NOMO-1 treated with DMSO at 0.1 percent for 48 hours (cell line): Measurements from ENCODE around the gene MYH6.
"Not testable (repeated sequence)": the region's sequence is repeated elsewhere in the genome, so short reads cannot be mapped to it uniquely, and the experiment has no call there.

Source experiments
- DNase-seq: peaks from one replicate; lab custom pipeline; 2025; ENCODE audit not compliant: unreplicated experiment; lab: John Stamatoyannopoulos, UW

The MYH6 gene

GRCh38 chr14:23399591-23399990 lies 8.5 kb downstream of the MYH6 start:
- DNase-seq = no peak

GRCh38 chr14:23399136-23399535 lies 8.9 kb downstream of the MYH6 start:
- no peak for DNase-seq

GRCh38 chr14:23398348-23398747 lies 9.7 kb downstream of the MYH6 start:
- DNase-seq = no peak

- no peak for DNase-seq
These were observed 11.2 kb downstream of the MYH6 start for GRCh38 chr14:23396781-23397407.

DNA sequence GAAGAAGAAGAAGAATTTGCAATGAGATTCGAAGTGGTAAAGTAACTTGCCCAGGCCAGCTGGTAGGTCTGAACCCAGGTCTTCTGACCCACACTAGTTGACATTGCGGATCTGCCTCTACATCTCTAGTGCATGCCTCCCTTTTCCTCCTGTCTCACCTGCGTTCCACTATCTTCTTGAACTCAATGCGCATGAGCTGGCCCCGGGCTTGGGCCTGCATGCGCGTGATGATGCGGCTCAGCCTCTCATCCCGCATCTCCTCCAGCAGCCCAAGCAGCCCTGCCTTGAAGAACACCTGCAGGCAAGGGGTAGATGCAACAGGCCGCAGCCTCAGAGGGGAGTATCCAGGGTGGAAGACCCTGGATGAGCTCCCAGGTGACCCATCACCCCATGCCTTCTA lies 11.9 kb downstream of the MYH6 start:
- DNase-seq = no peak

GRCh38 chr14:23392613-23393012 lies 15.5 kb downstream of the MYH6 start:
- DNase-seq = no peak

DNA sequence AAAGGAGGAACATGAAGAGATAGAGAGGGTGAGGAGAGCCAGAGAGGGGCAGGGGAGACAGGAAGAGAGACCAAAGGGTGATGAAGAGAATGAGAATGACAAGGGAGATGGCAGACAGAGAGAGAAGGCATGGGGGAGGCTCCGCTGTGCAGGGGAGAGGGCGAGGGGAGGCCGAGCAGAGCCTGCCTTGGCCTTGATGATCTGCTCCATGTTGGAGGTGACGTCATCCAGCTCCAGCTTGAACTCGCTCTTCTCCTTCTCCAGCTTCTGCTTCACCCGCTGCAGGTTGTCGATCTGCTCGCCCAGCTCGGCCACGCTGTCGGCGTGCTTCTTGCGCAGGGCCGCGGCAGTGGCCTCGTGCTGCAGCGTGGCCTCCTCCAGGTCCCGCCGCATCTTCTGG lies 18.2 kb downstream of the MYH6 start:
- DNase-seq = not testable (repeated sequence)

DNA sequence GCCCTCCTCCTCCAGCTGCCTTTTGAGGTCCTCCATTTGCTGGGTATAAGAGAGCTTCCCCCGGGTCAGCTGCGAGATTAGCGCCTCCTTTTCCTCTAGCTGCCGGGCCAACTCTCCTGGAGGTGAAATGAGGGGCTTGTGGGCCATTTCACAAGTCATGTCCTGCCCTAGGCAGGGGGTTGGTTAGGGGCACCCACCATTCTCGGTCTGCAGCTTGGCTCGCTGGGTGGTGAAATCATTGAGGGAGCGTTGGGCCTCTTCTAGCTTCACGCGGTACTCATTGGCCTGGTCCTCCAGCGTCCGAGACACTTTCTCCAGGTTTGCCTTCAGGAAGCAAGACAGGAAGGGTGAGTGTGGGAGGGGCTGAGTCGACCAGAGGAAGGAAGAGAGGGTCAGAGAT lies 18.7 kb downstream of the MYH6 start:
- DNase-seq = no peak

GRCh38 chr14:23388996-23389395 lies 19.1 kb downstream of the MYH6 start:
- no peak for DNase-seq

GRCh38 chr14:23387916-23388882 lies 19.9 kb downstream of the MYH6 start:
- no peak for DNase-seq

DNA sequence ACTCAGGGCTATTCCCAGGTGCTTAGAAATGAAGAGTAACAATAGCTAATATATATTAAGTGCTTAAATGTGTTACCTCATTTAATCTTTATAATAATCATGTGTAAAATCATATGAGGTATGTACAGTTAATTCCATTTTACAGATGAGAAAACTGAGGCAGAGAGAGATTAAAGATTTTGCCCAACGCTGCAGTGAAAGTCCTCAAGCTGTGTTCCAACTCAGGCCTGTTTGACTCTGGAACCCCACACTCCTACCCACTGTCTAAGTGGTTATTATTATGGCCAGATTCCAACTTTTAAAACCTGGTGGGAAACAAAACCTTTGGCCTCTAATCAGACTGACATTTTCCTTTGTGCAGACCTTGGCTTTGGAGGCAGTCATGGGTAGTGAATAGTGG lies 21.1 kb downstream of the MYH6 start:
- no peak for DNase-seq

DNA sequence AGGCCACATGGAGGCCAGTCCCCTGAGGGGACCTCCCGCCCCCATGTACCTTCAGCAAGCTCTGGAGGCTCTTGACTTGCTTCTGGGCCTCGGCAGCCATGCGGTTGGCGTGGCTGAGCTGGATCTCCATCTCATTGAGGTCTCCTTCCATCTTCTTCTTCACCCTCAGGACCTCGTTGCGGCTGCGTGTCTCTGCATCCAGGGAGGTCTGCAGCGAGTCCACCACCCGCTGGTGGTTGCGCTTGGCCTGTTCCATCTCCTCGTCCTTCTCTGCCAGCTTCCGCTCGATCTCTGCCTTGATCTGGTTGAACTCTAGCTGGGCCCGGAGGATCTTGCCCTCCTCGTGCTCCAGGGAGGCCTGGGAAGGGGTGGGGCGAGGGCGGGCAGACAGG lies 21.8 kb downstream of the MYH6 start:
- not testable (repeated sequence) for DNase-seq

- DNase-seq = no peak
These were observed 22.3 kb downstream of the MYH6 start for GRCh38 chr14:23385642-23386265.

DNA sequence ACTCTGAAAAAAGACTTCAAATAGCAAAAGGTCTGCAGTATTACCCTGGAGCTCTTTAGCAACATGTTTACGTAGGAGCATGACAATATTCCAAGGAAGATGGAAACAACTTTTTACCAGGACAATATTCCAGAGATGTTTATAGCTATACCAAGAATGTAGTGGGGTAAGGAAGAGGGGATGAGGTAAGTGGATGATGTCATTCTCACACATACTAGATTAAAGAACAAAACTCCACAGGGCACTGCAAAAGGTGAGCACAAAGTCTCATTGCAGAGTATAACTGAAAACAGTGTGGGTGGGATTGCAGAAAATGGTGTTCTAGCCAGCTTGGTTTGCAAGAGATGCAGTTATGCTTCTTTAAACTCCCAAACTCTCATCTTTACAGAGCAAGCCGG lies 22.8 kb downstream of the MYH6 start:
- no peak for DNase-seq

DNA sequence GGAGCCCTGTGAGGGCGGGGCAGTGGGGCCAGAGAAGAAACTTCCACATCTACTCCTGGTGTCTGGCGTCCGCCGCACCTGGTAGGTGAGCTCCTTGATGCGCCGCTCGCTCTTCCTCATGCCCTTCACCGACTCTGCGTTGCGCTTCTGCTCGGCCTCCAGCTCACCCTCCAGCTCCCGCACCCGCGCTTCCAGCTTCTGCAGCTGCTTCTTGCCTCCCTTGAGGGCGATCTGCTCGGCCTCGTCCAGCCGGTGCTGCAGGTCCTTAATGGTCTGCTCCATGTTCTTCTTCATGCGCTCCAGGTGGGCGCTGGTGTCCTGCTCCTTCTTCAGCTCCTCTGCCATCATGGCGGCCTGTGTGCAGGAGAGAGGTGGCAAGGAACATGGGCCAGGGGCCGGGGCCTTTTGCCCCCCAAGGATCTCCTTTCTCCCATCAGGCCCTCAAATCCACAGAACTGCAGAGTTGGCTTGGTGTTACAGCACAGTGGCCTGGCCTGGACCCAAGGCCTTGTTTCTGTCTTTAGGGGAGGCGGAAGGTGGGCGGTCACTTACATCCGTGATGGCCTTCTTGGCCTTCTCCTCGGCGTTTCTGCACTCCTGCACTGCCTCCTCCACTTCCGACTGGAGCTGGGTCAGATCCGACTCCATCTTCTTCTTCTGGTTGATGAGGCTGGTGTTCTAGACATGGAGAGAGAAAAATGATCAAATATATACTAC lies 23.6 kb downstream of the MYH6 start:
- no peak for DNase-seq

DNA sequence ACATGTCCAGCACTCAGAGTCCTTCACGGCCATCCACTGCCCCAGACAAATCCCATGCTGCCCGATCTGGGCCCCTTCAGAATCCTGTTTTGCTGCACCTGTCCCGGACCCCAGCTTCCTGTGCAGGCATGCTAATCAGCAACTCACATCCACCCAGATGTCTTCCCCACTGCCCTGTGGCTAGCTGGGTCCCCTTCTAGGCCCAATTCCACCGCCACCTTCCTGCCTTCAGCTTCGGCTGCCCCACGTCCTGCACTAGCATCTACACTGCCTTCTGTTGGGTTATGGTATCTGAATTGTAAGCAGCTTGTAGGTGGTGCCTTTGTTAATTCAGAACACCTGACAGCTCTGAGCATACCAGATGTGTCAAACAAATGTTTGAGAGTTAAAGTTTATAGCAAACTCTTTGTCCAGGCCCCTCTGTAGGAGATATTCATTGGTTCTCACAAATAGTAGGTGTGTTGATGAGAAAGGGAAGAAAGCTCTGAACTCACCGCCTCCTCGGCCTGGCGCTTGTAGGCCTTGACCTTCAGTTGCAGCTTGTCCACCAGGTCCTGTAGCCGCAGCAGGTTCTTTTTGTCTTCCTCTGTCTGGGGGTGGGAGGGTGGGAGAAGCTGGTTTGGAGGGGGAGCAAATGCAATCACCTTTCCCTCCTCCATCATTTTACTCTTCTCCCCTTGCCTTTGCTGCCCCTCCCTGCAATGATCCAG lies 25.2 kb downstream of the MYH6 start:
- DNase-seq = no peak

GRCh38 chr14:23382276-23382675 lies 25.8 kb downstream of the MYH6 start:
- DNase-seq = no peak

DNA sequence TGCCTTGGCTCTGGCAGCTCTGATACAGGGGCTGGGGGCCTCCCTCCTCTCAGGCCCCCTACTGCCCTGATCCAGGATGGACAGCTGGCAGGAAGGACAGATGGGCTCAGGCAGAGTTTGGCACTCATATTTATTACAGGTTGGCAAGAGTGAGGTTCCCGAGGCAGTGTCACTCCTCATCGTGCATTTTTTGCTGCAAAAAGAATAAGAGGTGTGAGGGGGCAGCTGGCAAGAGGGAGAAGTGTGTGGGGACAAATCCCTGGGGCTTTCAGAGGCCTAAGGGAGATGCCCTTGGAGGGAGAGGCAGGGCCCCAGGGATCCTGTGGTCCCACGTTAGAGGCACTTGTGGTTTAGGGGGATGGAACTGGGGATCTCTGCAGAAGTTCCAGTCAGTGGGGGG lies 26.2 kb downstream of the MYH6 start:
- DNase-seq = peak; percentile 85

DNA sequence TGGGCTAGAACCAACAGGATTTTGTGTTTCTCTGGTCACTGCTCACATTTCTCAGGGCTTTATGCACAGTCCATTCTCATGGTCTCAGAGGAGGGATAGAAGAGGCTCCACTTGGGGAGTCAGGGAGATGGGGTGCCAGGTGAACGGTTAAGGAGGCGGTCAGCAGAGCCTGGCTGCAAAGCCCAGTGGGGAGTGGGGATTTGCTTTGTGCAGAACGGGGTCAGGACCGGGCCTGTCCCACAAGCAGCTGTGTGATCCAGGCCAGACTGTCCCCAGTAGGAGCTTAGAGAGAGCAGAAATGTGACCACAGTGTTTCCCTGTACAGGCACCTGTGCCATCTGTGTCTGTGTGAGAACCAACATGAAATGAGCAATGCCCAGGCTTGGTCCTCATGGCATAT lies 27.1 kb downstream of the MYH6 start:
- no peak for DNase-seq

DNA sequence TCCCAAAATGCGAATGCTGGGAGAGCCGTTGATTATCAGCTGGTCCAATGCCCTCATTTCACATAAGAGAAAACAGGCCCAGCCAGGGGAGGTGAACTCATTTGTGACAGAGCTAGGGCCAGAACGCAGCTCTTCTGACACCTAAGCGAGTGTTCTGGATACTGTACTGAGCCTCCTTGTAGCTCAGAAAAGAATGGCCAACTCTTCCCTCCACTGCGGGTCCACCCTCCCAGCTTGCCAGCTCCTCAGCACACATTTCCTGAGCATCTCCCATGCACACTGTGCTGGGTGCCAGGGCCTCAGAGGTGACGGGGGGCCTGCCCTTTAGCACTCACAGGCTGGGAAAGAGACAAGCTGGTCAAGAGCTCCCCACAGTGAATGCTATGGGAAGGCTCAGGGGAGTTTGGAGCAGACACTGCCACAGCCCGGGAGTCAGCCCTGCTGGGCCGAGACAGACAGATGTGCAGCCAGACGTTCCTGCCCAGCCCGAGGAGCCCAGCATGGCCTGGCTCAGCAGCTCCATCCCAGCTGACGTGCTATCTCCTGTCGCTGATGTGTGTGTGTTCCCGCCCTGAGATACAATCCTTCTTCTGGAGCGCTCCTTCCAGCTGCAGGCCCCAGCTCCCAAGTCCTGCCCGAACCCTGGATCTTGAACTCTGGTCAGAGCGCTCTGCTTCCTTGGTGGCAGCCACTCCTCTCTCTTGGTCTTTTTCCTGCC lies 27.7 kb downstream of the MYH6 start:
- no peak for DNase-seq
